RPMI7951 (cell line): ENCODE data around the gene CSTB. TPM values are rescaled to one million over a fixed set of nuclear protein-coding genes. Genes with fewer than 3 reads are reported as not detected.

Source experiments
- DNase-seq: peaks from one replicate; pipeline ENCODE4 v3.0.0-alpha.2; 2012; ENCODE audit warnings: low read depth
- total RNA-seq: library from RNA; depleted of rRNA; stranded (reverse); fragments of >200 nt; shearing (Covaris generic); gene quantifications from 2 replicates; pipeline ENCODE4 v1.2.3, GENCODE V29; 2014

Gene CSTB
- total RNA-seq, 1 experiment from 2014 or later, result 25.7 TPM

- DNase-seq, result peak; percentile 74
Measured at GRCh38 chr21:43767984-43768867, 7.9 kb downstream of the CSTB start.

GRCh38 chr21:43767498-43767983, 8.6 kb downstream of the CSTB start:
- no peak for DNase-seq

DNA sequence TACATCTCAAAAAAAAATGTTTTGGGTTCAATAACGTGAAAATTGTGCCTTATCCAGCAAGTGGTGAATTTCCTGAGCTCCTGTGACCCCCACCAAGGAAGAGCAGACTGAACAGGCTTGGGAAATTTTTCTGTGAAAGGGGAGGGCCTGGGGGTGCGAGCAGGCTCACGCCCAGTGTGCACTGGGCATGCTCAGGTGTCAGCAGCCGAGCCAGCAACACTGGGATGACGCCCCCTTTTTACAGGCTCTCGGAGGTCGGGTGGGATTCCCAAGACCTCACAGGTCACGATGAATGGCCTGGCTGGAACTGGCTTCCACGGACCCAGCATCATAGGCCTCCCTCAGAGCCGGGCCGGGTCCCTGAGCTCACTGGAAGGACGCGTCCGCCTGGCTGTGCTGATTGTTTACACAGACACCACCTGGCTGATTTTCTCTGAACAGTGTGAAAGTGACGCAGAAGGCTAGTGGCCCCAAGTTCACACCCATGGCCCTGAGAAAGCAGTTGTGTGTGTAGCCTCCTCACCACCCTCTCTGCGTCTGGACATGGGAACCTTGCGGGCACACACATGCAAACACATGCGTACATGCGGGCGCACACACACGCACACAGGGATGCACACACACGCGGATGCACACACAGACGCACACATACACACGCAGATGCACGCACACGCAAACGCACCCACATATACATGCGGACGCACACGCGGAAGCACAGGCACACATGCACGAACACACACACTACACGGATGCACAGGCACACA, 9.2 kb downstream of the CSTB start:
- no peak for DNase-seq

GRCh38 chr21:43764576-43765495, 11.3 kb downstream of the CSTB start:
- peak; percentile 33 for DNase-seq

DNA sequence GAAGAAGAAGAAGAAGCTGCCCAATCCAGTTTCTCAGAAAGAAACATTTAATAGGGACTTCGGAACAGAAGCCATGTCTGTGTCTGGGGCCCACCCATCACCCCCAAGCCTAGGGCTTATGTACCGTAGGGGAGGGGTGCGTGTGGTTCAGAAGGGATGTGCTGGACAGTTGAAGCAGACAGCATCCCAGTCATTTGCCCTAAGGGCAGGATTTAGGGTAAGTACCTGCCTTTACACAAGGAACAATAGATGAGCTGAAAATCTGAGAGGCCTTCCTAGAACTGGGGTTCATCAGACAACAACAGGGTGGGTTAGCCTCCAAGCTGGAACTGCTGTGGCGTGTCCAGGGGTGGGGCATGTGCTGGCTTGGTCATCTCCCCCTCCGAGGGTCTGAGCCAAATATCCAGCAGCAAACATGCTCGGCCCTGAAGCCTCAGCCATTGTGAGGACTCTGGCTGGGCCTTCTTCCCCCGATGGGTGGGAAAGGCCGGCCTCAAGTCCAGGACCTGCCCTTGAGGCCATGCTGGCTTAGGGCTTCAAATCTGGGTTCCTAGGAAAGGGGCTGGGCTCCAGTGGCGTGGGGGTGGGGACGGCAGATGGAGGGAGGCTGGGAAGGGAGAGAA, 12.1 kb downstream of the CSTB start:
- no peak for DNase-seq

DNA sequence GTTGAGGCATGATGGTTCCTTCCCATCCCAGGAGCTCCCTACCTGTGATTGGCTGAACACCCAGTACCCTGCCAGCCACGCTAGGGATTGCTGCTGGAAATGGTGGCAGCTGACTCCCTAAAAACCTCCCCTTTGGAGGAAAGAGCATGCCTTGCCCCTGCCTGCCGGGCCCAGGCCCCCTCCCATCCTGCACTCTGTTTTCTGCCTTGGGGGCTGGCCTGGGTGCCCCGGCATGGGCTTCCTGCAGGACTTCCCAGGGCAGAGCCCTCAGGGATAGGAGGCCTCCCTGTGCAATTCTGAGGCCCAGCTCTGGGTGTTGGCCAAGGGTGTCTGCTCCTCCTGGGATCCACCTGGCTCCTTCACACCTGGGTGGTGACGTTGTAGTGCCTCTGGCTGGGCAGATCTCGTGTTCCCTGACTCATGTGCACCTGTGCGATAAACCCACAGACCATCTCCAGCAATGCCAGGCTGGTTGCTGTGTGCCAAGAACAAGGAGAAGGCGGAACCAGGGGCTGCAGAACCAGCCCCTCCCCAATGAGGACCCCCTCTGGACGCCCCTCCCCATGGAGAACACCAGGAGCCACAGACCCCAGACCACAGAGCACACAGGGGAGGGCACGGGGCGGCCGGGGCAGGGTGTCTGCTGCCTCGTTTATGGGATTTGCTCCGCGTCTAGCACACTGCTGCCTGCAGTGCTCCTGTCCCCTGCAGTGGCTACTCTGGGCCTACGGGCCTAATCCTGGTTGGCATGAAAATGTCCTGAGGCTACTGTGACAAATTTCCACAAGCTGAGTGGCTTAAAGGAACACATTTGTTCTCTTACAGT, 13.6 kb downstream of the CSTB start:
- DNase-seq, result no peak

GRCh38 chr21:43761886-43762285, 14.2 kb downstream of the CSTB start:
- no peak for DNase-seq

- no peak for DNase-seq
Measured at GRCh38 chr21:43760391-43760958, 15.6 kb downstream of the CSTB start.

- no peak for DNase-seq
Measured at GRCh38 chr21:43759651-43760050, 16.5 kb downstream of the CSTB start.

DNA sequence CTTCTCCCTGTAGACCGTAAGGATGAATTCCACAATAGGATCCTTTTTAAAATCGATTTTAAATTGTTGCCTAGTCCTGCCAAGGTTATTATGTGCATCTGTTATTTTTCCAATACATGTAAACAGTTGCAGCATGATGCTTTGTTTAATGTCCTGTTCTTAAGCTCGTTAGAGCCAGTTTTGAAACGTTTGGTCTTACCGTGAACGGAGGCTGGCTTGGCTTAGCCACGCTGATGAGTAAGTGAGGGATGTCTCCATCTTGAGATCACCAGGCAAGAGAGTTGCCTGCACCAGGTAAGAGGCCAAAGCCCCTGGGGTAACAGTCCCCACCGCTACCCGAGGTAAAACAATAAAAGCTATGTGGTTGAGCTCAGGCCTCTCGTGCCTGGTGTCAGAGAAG, 17.3 kb downstream of the CSTB start:
- no peak for DNase-seq

GRCh38 chr21:43758111-43758641, 17.9 kb downstream of the CSTB start:
- no peak for DNase-seq

- DNase-seq, result no peak
Measured at GRCh38 chr21:43757601-43758000, 18.5 kb downstream of the CSTB start.

GRCh38 chr21:43755820-43756594, 20.1 kb downstream of the CSTB start:
- DNase-seq, result no peak

DNA sequence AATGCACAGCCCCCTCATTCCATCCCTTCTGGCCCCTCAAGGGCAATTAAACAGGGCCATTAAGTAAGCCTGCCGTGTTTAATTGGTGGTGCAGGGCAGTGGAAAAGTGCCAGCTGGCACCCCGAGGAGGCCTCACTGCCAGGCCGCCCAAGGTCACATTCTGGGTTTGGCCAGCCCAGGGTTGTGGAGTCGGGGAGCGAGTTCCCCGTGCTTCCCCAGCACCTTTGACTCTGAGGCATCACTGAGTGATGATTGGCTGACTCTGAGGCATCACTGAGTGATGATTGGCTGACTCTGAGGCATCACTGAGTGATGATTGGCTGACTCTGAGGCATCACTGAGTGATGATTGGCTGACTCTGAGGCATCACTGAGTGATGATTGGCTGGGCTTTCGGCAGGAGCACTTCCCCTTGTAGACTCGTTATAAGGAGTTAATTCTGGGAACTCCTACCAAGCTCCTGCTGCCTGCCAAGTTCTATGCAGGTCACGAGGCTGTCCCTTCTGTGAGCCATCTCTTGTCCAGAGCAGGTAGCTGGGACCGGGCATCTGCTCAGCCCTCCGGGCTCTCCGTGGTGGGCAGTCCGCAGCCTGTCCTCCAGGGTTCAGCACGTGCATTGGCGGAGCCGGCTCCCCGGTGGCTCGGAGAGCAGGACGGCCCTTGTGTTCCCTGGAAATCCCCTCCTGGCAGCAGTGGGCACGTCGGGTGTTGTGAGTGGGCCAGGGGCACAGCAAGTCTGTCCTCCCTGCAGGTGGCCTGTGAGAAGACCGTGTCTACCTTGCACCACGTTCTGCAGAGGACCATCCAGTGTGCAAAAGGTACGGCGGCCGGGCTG, 20.9 kb downstream of the CSTB start:
- no peak for DNase-seq

DNA sequence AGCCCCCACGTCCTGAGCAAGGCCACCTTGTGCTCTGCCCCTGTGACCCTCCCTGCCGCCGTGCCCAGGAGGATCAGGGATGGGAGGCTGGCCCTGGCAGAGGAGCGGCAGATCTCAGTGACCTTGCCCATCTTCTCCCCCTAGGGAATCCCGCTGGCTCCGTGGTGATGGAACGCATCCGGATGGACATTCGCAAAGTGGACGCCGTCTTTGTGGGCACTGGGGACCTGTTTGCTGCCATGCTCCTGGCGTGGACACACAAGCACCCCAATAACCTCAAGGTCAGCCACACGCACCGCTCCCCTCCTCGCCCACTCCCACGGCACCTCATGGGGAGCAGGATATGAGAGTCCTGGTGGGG, 22.7 kb downstream of the CSTB start:
- DNase-seq, result no peak

- no peak for DNase-seq
Measured at GRCh38 chr21:43752758-43753438, 23.2 kb downstream of the CSTB start.

DNA sequence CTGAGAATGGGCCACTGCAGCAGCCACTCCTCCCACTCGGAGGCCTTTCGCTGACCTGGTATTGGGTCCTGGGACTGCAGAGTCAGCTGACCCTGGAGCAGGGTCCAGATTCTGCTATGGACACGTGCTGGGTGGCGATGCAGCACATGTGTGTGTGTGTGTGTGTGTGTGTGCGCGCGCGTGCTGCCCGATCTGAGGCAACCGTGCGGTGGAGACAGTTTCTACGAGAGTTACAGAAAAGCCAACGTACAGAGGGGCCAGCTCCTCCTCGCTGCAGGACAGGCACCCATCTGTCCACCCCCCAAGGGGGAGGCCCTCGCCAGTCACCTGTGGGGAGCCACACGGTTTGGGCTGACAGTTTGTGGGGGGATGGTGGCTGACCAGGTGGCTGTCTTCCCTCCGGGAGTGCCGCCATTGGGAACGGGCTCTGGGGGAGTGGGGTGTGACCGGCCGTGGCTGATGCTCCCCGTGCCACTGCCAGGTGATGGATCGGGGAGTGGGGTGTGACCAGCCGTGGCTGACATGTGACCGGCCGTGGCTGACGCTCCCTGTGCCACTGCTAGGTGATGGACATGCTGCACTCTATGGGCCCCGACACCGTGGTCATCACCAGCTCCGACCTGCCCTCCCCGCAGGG, 24.0 kb downstream of the CSTB start:
- DNase-seq, result no peak
